ENCODE data around the gene SVIL.
"Not testable (repeated sequence)": the region's sequence is repeated elsewhere in the genome, so short reads cannot be mapped to it uniquely, and the experiment has no call there.

SVIL gene

DNA sequence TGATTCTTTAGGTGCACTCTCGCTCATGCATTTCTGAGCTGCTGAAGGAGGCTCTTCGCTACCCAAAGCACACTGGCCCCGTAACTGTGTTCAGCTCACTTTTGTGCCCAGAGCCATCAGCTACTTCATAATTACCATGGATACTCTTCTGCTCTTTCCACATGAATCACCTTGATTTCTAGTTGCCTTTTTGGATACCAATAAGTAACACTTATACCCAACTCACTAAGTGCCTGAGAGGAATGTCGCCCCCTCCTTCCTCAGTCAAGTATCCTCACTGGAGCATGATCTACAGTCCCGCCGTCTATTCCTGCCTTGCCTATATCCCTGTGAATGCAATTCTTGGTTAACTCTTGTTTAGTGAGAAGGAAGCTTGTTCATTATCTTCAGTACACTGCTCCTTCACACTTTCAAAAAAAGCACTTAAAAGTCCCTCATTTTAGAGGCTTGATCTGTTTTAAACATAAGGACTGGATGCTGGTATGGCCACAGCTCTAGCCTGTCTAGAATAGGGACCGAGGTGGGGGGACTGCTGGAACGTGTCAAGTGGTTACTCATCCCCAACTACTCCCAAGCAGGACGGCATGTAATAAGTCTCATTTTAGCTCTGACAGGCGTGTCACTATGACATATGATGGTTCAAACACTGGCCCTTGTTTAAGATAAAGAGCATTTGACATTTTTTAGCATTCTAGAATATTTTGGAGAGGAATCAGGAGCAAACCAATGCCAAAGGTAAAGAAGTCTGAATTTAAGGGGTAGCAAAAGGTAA is 23.7 kb downstream of the SVIL start:
- Histone ChIP-seq H3K4me3 (ENCODE audit: low read depth, low read length, poor library complexity, severe bottlenecking) (no peak overlapping the region), H3K36me3 (ENCODE audit: insufficient read depth, low read length) (no peaks in the 10 kb centered on the region), H3K9ac (ENCODE audit: low read length) (no peak overlapping the region), H3K9me3 (ENCODE audit: low read length) (no peaks in the 10 kb centered on the region; the same call in 1 of the 2 replicates), H3K4me2 (ENCODE audit: low read length) (no peak overlapping the region), H3K79me2 (ENCODE audit: insufficient read depth, low read length) (no peaks in the 10 kb centered on the region), H3F3A (ENCODE audit: insufficient read depth, low read length) (no peaks in the 10 kb centered on the region), H3K27ac (ENCODE audit: low read depth, low read length, poor library complexity, severe bottlenecking) (no peak overlapping the region), H4K20me1 (ENCODE audit: insufficient read depth, low read length) (no peaks in the 10 kb centered on the region), H2AFZ (ENCODE audit: low read length) (no peak overlapping the region), H3K4me1 (ENCODE audit: insufficient read depth, low read length, severe bottlenecking) (no peaks in the 10 kb centered on the region), H3K27me3 (ENCODE audit: insufficient read depth, low read length) (no peaks in the 10 kb centered on the region), H3K9me2 (ENCODE audit: low read depth, low read length) (no peaks in the 10 kb centered on the region)
- no peak for TF ChIP-seq EZH2 (IDR thresholded peaks at IDR 0.05; ENCODE audit: borderline replicate concordance, low read length)
- TF ChIP-seq, protein P1, sequence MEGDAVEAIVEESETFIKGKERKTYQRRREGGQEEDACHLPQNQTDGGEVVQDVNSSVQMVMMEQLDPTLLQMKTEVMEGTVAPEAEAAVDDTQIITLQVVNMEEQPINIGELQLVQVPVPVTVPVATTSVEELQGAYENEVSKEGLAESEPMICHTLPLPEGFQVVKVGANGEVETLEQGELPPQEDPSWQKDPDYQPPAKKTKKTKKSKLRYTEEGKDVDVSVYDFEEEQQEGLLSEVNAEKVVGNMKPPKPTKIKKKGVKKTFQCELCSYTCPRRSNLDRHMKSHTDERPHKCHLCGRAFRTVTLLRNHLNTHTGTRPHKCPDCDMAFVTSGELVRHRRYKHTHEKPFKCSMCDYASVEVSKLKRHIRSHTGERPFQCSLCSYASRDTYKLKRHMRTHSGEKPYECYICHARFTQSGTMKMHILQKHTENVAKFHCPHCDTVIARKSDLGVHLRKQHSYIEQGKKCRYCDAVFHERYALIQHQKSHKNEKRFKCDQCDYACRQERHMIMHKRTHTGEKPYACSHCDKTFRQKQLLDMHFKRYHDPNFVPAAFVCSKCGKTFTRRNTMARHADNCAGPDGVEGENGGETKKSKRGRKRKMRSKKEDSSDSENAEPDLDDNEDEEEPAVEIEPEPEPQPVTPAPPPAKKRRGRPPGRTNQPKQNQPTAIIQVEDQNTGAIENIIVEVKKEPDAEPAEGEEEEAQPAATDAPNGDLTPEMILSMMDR (IDR thresholded peaks at IDR 0.05; ENCODE audit: low read length): no peak

DNA sequence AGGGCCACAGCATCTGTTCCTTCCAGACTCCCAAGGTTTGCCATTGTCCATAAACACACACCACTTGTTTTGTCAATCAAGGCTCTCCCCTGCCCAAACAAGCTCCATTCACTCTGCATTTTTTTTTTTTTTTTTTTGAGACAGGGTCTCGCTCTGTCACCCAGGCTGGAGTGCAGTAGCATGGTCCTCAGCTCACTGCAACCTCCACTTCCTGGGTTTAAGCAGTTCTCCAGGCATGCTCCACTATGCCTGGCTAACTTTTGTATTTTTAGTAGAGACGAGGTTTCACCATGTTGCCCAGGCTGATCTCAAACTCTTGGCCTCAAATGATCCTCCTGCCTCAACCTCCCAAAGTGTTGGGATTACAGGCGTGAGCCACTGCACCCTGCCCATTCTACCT is 24.4 kb downstream of the SVIL start:
- not testable (repeated sequence) for H3F3A ChIP-seq (ENCODE audit: insufficient read depth, low read length); H2AFZ ChIP-seq (ENCODE audit: low read length); H3K27me3 ChIP-seq (ENCODE audit: insufficient read depth, low read length); H3K4me2 ChIP-seq (ENCODE audit: low read length); H3K36me3 ChIP-seq (ENCODE audit: insufficient read depth, low read length); H3K79me2 ChIP-seq (ENCODE audit: insufficient read depth, low read length); H3K4me3 ChIP-seq (ENCODE audit: low read depth, low read length, poor library complexity, severe bottlenecking); H3K9ac ChIP-seq (ENCODE audit: low read length); H4K20me1 ChIP-seq (ENCODE audit: insufficient read depth, low read length); H3K9me3 ChIP-seq (ENCODE audit: low read length); H3K4me1 ChIP-seq (ENCODE audit: insufficient read depth, low read length, severe bottlenecking); H3K9me2 ChIP-seq (ENCODE audit: low read depth, low read length); H3K27ac ChIP-seq (ENCODE audit: low read depth, low read length, poor library complexity, severe bottlenecking)

DNA sequence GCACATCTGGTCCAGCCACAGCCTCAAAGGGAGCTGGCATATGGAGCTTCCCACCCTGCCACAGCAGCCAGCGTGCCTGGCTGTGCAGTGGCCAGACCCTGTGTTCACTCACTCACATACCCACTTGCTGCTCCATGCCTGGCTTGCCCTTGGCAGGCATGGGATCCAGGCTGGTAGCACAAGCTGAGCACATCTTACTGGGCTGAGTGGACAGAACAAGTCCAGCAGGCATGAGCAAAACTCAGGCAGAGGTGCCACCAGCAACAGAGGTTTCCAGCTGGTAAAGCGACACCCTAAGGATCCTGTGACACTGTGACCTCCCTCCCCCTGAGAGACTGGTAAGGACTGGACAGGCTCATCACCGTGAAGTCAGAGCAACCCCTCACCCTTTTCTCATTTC is 25.1 kb downstream of the SVIL start:
- H3K9me3 ChIP-seq (ENCODE audit: low read length): no peaks in the 10 kb centered on the region; the same call in 1 of the 2 replicates
- no peak overlapping the region for H3K9ac ChIP-seq (ENCODE audit: low read length)
- H3K27ac ChIP-seq (ENCODE audit: low read depth, low read length, poor library complexity, severe bottlenecking): no peak overlapping the region
- no peaks in the 10 kb centered on the region for H3K36me3 ChIP-seq (ENCODE audit: insufficient read depth, low read length)
- no peaks in the 10 kb centered on the region for H3F3A ChIP-seq (ENCODE audit: insufficient read depth, low read length)
- H3K27me3 ChIP-seq (ENCODE audit: insufficient read depth, low read length): no peaks in the 10 kb centered on the region
- no peak overlapping the region for H2AFZ ChIP-seq (ENCODE audit: low read length)
- H3K79me2 ChIP-seq (ENCODE audit: insufficient read depth, low read length): no peaks in the 10 kb centered on the region
- H3K4me1 ChIP-seq (ENCODE audit: insufficient read depth, low read length, severe bottlenecking): no peaks in the 10 kb centered on the region
- H4K20me1 ChIP-seq (ENCODE audit: insufficient read depth, low read length): no peaks in the 10 kb centered on the region
- TF ChIP-seq, protein P1 (IDR thresholded peaks at IDR 0.05; ENCODE audit: low read length): no peak
- no peak for TF ChIP-seq EZH2 (IDR thresholded peaks at IDR 0.05; ENCODE audit: borderline replicate concordance, low read length)
- no peak overlapping the region for H3K4me3 ChIP-seq (ENCODE audit: low read depth, low read length, poor library complexity, severe bottlenecking)
- H3K4me2 ChIP-seq (ENCODE audit: low read length): no peak overlapping the region
- H3K9me2 ChIP-seq (ENCODE audit: low read depth, low read length): no peaks in the 10 kb centered on the region

Data from OCI-LY1 (cell line).